ENCODE measurements around the gene MCEMP1. TPM values are rescaled to one million over a fixed set of nuclear protein-coding genes. Genes with fewer than 3 reads are reported as not detected.

Gene MCEMP1
- total and polyA plus RNA-seq, 2 experiments from 2014 or later = not detected

DNA sequence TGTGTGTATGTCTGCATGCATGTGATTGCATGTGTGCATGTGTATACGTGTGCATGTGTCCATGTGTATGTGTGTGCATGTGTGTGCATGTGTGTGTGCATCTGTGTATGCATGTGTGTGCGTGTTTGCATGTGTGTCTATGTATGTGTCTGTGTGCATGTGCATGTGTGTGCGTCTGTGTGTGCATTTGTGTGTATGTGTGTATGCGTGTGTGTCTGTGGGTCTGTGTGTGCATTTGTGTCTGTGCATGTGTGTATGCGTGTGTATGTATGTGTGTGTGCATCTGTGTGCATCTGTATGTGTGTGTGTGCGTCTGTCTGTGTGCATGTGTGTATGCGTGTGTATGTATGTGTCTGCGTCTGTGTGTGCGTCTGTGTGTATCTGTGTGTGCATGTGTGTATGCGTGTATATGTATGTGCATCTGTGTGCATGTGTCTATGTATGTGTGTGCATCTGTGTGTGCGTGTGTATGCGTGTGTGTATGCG is 37.0 kb upstream of the MCEMP1 start:
- H3K79me2 ChIP-seq = peaks cover 15% of the 10 kb centered on the region
- H3K4me2 ChIP-seq = no peak overlapping the region
- H3K27ac ChIP-seq = no peak overlapping the region
- H3K9me2 ChIP-seq (replicated peaks; ENCODE audit: insufficient read depth) = no peaks in the 10 kb centered on the region
- no peaks in the 10 kb centered on the region for H3K27me3 ChIP-seq
- H2AFZ ChIP-seq = no peak overlapping the region
- H3K36me3 ChIP-seq (replicated peaks; ENCODE audit: insufficient read depth, low read depth) = no peaks in the 10 kb centered on the region
- no peak for DNase-seq (ENCODE audit: low spot score)
- no peaks in the 10 kb centered on the region for H4K20me1 ChIP-seq (ENCODE audit: insufficient read depth, poor library complexity, severe bottlenecking)
- peaks cover 4% of the 10 kb centered on the region for H3K4me1 ChIP-seq (ENCODE audit: insufficient read depth)
- no peaks in the 10 kb centered on the region for H3K9me3 ChIP-seq (ENCODE audit: low read depth)
- no peak overlapping the region for H3K4me3 ChIP-seq
- TF ChIP-seq EZH2phosphoT487 (IDR thresholded peaks at IDR 0.05; ENCODE audit: low read depth, severe bottlenecking, unreplicated experiment) = no peak
- TF ChIP-seq, protein P1, sequence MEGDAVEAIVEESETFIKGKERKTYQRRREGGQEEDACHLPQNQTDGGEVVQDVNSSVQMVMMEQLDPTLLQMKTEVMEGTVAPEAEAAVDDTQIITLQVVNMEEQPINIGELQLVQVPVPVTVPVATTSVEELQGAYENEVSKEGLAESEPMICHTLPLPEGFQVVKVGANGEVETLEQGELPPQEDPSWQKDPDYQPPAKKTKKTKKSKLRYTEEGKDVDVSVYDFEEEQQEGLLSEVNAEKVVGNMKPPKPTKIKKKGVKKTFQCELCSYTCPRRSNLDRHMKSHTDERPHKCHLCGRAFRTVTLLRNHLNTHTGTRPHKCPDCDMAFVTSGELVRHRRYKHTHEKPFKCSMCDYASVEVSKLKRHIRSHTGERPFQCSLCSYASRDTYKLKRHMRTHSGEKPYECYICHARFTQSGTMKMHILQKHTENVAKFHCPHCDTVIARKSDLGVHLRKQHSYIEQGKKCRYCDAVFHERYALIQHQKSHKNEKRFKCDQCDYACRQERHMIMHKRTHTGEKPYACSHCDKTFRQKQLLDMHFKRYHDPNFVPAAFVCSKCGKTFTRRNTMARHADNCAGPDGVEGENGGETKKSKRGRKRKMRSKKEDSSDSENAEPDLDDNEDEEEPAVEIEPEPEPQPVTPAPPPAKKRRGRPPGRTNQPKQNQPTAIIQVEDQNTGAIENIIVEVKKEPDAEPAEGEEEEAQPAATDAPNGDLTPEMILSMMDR (IDR thresholded peaks at IDR 0.05; ENCODE audit: poor library complexity) = no peak
- no peak for TF ChIP-seq EZH2 (IDR thresholded peaks at IDR 0.05; ENCODE audit: borderline replicate concordance)
- 97% methylated on average over 13 of the region's 13 CpGs for WGBS (ENCODE audit: low lambda C conversion rate, missing lambda C conversion rate)

DNA sequence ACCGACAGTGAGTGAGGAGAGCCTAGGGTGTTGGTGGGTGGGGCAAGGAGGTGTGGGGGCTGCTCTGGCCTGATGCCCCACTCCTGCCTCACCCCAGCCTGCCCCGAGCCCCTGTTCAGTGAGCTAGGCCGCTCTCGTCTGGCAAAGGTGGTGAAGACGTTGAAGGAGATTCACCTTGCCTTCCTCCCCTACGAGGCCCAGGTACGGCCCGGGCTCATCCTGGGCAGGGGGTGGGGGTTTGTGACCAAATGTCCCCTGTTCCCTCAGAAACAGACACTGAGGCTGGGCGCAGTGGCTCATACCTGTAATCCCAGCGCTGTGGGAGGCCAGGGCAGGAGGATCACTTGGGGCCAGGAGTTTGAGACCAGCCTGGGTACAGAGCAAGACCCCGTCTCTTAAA is 36.1 kb upstream of the MCEMP1 start:
- no peak overlapping the region for H3K4me2 ChIP-seq
- no peaks in the 10 kb centered on the region for H3K36me3 ChIP-seq (replicated peaks; ENCODE audit: insufficient read depth, low read depth)
- H3K4me3 ChIP-seq = no peak overlapping the region
- TF ChIP-seq, protein P1 (IDR thresholded peaks at IDR 0.05; ENCODE audit: poor library complexity) = no peak
- TF ChIP-seq EZH2phosphoT487 (IDR thresholded peaks at IDR 0.05; ENCODE audit: low read depth, severe bottlenecking, unreplicated experiment) (no peak), EZH2 (IDR thresholded peaks at IDR 0.05; ENCODE audit: borderline replicate concordance) (no peak)
- no peaks in the 10 kb centered on the region for H3K27me3 ChIP-seq
- H3K9me3 ChIP-seq (ENCODE audit: low read depth) = no peaks in the 10 kb centered on the region
- DNase-seq (ENCODE audit: low spot score) = no peak
- 94% methylated on average over 11 of the region's 11 CpGs for WGBS (ENCODE audit: low lambda C conversion rate, missing lambda C conversion rate)
- no peak overlapping the region for H3K27ac ChIP-seq
- no peaks in the 10 kb centered on the region for H4K20me1 ChIP-seq (ENCODE audit: insufficient read depth, poor library complexity, severe bottlenecking)
- H3K79me2 ChIP-seq = peaks cover 15% of the 10 kb centered on the region
- H3K9me2 ChIP-seq (replicated peaks; ENCODE audit: insufficient read depth) = no peaks in the 10 kb centered on the region
- peaks cover 4% of the 10 kb centered on the region for H3K4me1 ChIP-seq (ENCODE audit: insufficient read depth)
- no peak overlapping the region for H2AFZ ChIP-seq

DNA sequence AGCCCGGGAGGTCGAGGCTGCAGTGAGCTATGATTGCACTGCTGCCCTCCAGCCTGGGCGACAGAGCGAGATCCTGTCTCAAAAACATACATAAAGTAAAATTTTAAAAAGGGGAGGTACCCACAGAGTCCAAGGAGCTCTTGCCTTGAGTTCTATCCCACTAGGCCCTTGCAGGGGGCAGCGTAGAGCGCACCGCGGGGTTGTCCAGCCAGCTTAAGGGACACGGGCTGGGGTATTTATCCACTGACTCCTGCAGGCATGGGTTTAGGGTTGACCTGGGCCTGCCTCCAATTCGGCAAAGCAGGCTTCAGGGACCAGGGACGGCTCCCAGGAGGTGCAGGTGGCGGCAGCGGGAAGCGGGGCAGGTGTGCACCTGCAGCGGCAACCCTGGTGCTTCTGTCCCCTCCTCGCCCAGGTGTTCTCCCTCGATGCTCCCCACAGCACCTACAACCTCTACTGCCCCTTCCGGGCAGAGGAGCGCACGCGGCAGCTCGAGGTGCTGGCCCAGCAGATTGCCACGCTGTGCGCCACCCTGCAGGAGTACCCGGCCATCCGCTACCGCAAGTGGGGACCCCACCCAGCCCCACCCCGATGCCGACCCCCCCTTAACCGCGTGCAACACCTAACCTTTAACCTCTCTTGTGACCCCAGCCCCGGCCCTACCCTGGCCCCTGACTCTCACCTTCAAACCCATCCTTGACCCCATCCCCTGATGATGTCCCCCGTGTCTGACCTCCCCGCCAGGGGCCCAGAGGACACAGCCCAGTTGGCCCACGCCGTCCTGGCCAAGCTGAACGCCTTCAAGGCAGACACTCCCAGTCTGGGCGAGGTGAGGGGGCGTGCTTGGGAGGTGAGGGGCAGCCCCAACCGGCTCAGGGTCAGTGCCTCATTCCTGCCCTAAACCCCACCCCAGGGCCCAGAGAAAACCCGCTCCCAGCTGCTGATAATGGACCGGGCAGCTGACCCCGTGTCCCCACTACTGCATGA is 35.3 kb upstream of the MCEMP1 start:
- Histone ChIP-seq H3K36me3 (replicated peaks; ENCODE audit: insufficient read depth, low read depth) (no peaks in the 10 kb centered on the region), H2AFZ (no peak overlapping the region), H3K4me1 (ENCODE audit: insufficient read depth) (peaks cover 2% of the 10 kb centered on the region), H3K27me3 (no peaks in the 10 kb centered on the region), H3K27ac (no peak overlapping the region), H3K4me3 (no peak overlapping the region), H3K9me3 (ENCODE audit: low read depth) (no peaks in the 10 kb centered on the region), H4K20me1 (ENCODE audit: insufficient read depth, poor library complexity, severe bottlenecking) (no peaks in the 10 kb centered on the region), H3K4me2 (no peak overlapping the region), H3K79me2 (peaks cover 13% of the 10 kb centered on the region), H3K9me2 (replicated peaks; ENCODE audit: insufficient read depth) (no peaks in the 10 kb centered on the region)
- WGBS (ENCODE audit: low lambda C conversion rate, missing lambda C conversion rate) = 91% methylated on average over 43 of the region's 43 CpGs
- DNase-seq (ENCODE audit: low spot score) = no peak
- TF ChIP-seq EZH2phosphoT487 (IDR thresholded peaks at IDR 0.05; ENCODE audit: low read depth, severe bottlenecking, unreplicated experiment) (no peak), EZH2 (IDR thresholded peaks at IDR 0.05; ENCODE audit: borderline replicate concordance) (no peak)
- TF ChIP-seq, protein P1 (IDR thresholded peaks at IDR 0.05; ENCODE audit: poor library complexity) = no peak
